Stimulated activated memory B cell treated with anti-CD40 and anti-IgM and Interleukin-4, amounts not matched to agents 10 μg/mL and 1 μg/mL and 100 μg/mL, for 72 hours (primary cell): ENCODE data around the gene EPRS1.
"Not testable (repeated sequence)": the region's sequence is repeated elsewhere in the genome, so short reads cannot be mapped to it uniquely, and the experiment has no call there.

Source experiments
- ATAC-seq: fragments of 150-1000 bp; cut with Tn5 transposase; 2 replicates; pipeline ENCODE4 v1.10.0; 2021
- H3K27ac Mint-ChIP-seq: one replicate; pipeline ENCODE4 v1.8.0; 2022; ENCODE audit warnings: mild to moderate bottlenecking, mixed read lengths
- H3K27me3 Mint-ChIP-seq: one replicate; pipeline ENCODE4 v1.8.0; 2022; ENCODE audit warnings: mixed read lengths
- H3K36me3 Mint-ChIP-seq: one replicate; pipeline ENCODE4 v1.8.0; 2022; ENCODE audit warnings: mixed read lengths
- H3K4me1 Mint-ChIP-seq: one replicate; pipeline ENCODE4 v1.8.0; 2022; ENCODE audit warnings: mixed read lengths
- H3K4me3 Mint-ChIP-seq: one replicate; pipeline ENCODE4 v1.8.0; 2022; ENCODE audit warnings: mild to moderate bottlenecking, moderate library complexity, mixed read lengths
- H3K9me3 Mint-ChIP-seq: one replicate; pipeline ENCODE4 v1.8.0; 2022; ENCODE audit warnings: mixed read lengths

EPRS1 gene

DNA sequence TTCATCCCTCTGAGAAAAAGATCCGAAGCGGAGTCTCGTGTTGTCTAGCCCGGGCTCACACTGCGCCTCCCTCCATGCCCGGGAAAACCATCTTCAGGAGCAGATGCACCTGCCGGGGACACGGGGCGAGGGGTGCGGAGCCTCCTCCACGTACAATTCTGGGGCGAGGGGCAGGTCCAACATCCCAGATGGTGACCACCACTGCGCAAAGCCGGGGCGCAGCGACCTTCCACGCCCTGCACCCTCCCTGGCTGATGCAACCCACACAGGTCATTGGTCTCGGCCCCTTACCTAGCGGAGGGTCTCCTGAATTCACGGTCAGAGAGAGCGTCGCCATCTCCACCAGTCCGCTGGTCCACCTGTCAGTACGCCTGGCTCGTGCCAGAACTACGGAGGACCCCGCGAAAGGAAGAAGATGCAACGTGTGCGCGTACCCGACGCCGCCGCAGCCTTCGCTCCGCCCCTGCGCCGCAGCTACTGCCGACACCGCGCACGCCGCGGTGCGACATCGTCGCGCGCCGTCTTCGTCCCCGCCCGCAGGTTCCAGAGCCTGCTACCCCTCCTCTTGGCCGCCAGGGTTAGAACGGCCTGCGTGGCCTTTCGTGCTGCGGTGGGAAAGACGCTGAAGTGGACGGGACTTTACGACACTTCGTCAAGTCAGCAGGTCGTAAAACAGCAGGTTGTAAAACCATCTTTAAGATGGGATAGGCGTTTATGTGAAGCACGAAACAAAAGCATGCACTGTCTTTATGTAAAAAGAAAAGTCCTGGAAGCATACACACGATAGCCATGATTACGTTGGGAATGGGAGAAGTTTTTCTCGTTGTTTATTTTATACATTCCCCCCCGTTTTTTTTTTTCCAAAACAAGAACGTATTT lies at the start of gene EPRS1:
Gene EPRS1 (minus strand): TSS at position 454 of the 879 bp plus-strand sequence. CDS start 117 bp downstream, at position 337.
- Mint-ChIP-seq H3K27me3 (no peaks in the 10 kb centered on the region), H3K4me3 (peak within 1 kb of the TSS; percentile 82), H3K4me1 (peaks cover 31% of the 10 kb centered on the region), H3K9me3 (no peaks in the 10 kb centered on the region), H3K27ac (peak within 1 kb of the TSS; percentile 98), H3K36me3 (peaks cover 6% of the 10 kb centered on the region)
- peak; percentile 99 for ATAC-seq

DNA sequence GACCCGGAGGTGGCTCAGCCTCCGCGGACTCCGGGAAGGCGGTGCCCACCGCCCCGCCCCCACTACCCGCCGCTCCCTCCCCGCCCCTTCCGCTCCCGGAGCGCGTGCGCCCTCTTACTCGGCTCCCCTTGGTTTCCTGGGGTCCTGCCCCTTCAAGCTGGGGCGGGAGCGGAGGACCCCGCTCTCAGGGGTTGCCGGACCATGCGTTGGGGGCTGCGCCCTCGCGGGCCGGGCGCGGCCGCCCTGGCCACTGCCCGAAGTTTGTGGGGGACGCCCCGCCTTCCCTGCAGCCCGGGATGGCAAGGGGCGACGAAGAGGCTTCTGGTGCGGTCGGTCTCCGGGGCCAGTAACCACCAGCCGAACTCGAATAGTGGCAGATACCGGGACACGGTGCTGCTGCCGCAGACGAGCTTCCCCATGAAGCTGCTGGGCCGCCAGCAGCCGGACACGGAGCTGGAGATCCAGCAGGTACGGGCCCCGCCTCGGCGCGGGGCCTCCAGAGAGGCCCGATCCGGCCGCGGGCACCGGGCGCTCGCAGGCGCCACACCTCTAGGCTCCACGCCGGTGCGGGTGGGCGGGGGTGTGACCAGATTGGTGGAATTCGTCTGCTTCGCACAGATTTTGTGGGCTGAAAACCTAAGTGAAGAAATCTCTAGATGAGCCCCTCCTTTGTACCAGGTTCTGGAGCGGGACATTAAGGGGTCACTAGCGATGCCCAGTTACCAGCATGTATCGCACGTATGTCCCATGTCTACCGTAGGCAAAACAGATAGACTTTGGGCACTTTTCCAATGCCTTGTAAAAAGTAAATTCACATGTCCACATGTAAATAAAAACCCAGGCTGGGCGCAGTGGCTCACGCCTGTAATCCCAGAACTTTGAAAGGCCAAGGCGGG lies 48.0 kb upstream of the EPRS1 start, which contains the start of gene IARS2:
Gene IARS2 (plus strand): TSS at position 117 of the 896 bp plus-strand sequence. CDS start 85 bp downstream, at position 202.
- no peaks in the 10 kb centered on the region for H3K9me3 Mint-ChIP-seq
- H3K4me3 Mint-ChIP-seq, result peak within 1 kb of the TSS; percentile 79
- H3K27me3 Mint-ChIP-seq, result no peaks in the 10 kb centered on the region
- peaks cover 24% of the 10 kb centered on the region for H3K4me1 Mint-ChIP-seq
- peaks cover 14% of the 10 kb centered on the region for H3K36me3 Mint-ChIP-seq
- H3K27ac Mint-ChIP-seq, result no peak within 1 kb of the TSS
- ATAC-seq, result peak; percentile 88

DNA sequence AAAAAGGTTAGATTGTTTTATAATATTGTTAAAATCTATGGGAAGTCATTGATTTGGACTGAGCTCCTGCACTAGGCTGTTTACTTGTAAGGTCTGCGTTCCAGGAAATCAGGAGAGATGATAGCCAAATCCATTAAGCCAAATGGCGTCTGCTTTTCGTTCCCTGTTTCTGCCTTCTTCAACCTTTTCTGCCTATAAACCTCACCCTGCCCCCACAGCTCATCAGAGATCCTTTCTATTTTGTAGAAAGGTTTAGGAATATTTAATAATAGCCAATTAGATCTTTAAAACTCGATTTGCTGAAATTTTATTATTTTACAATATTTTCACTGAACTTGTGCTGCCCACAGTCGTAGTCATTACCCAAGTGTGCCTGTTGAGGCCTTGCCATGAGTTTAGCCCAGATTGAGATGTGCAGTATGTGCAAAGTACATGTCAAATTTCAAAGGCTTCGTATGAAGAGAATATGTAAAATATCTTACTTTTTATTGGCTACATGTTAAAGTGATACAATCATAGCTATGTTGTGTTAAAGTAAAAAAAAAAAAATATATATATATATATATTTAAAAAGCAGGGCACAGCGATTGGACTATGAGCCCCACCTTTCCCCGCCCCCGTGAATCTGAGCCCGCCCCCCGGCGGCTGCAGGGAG lies 47.2 kb upstream of the EPRS1 start:
- Mint-ChIP-seq H3K27ac (no peak overlapping the region), H3K9me3 (no peaks in the 10 kb centered on the region), H3K27me3 (no peaks in the 10 kb centered on the region), H3K36me3 (peaks cover 13% of the 10 kb centered on the region), H3K4me1 (peaks cover 31% of the 10 kb centered on the region), H3K4me3 (peak overlapping the region; percentile 79)
- ATAC-seq, result no peak

DNA sequence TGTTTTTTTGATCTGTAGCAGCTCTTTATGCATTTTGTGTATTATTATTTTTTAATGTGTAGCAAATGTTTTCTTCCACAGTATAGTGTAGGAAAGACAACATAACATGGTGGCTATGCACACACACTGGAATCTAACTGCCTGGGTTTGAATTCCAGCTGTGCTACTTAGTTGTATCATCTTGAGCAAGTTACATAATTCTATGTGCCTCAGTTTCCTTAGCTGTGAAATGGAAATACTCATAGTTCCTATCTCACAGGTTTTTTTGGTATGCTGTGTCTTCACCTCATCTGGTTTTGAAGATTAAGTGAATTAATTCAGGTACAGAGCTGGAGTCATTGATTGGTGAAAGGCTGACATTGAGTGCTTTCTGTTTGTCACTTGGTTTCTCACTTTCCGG lies 46.4 kb upstream of the EPRS1 start:
- peaks cover 8% of the 10 kb centered on the region for H3K36me3 Mint-ChIP-seq
- H3K27me3 Mint-ChIP-seq, result no peaks in the 10 kb centered on the region
- peaks cover 29% of the 10 kb centered on the region for H3K4me1 Mint-ChIP-seq
- H3K4me3 Mint-ChIP-seq, result no peak overlapping the region
- H3K27ac Mint-ChIP-seq, result no peak overlapping the region
- H3K9me3 Mint-ChIP-seq, result no peaks in the 10 kb centered on the region
- no peak for ATAC-seq

DNA sequence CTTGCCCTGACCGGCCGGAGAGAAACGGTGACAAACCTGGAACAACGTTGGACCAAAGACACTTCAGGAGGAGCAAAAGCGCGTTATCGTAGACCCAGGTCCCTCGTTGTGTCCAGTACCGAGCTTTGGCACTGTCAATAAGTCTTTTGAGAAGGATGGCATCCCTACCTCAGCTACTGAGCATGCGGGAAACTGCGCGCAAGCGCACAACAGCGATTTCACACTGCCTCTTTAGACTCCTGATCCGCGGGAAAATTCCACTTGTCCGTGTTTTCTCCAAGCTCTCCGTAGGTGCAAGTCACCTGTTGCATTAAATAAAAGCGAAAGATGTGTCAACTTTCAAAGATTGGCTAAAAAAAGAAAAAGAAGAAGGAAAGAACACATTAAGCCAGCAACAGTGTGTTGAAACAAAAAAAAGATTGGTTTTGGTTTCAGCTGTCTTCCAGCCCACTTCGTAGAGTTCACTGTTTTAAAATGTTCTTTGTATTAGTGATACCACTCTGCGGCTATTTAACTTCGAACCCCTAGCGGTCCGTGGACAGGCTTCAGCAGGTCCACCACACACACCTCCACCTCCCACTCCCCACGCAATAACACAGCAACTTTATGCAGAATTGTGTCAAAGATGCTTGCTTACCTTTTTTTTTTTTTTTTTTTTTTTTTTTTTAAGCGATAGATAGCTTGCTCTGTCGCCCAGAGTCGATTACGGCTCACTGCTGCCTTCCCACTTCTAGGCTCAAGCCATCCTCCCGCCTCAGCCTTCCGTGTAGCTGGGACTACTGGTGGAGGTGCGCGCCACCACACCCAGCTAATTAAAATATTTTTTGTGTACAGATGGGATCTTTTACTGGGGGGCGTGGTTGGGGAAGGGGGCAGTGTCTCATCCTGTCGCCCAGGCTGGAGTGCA lies 43.6 kb upstream of the EPRS1 start, which contains the start of gene BPNT1:
Gene BPNT1 (minus strand): TSS at position 139 of the 907 bp plus-strand sequence. CDS start 9,942 bp downstream, outside the sequence.
- no peaks in the 10 kb centered on the region for H3K9me3 Mint-ChIP-seq
- peaks cover 18% of the 10 kb centered on the region for H3K4me1 Mint-ChIP-seq
- peak; percentile 88 for ATAC-seq
- H3K27me3 Mint-ChIP-seq, result no peaks in the 10 kb centered on the region
- H3K27ac Mint-ChIP-seq, result peak within 1 kb of the TSS; percentile 80
- H3K36me3 Mint-ChIP-seq, result no peaks in the 10 kb centered on the region
- peak within 1 kb of the TSS; percentile 90 for H3K4me3 Mint-ChIP-seq

DNA sequence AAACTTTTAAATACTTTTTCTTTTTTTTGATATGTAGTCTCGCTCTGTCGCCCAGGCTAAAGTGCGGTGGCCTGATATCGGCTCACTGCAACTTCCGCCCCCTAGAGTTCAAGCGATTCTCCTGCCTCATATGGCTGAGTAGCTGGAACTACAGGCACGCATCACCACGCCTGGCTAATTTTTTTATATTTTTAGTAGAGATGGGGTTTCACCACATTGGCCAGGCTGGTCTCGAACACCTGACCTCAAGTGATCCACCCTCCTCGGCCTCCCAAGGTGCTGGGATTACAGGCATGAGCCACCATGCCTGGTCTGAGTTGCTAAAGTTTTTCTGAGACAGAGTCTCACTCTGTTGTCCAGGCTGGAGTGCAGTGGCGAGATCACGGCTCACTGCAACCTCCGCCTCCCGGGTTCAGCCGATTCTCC lies 40.0 kb upstream of the EPRS1 start:
- ATAC-seq, result peak; percentile 78
- not testable (repeated sequence) for H3K9me3 Mint-ChIP-seq, H3K27me3 Mint-ChIP-seq
- Mint-ChIP-seq H3K4me3 (peak overlapping the region; percentile 31), H3K27ac (peak overlapping the region; percentile 57), H3K36me3 (peaks cover 15% of the 10 kb centered on the region), H3K4me1 (peaks cover 18% of the 10 kb centered on the region)

DNA sequence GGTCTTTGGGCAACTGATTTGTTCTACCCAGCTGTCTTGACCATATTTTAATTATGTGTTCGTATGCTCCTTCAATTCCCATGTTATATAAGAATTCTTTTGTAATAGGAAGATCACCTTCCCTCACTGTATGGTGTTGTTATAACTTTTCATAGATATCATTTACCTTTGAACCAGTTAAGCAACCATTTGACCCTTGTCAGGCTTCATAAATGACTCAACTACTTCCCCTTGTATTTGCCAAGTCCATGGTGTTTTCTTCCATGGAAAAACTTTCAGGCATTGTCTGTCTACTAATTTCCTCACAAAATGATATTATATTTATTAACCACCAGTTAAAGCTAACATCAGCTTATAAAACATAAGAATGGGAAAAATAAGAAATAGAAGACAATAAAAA lies 38.2 kb upstream of the EPRS1 start:
- Mint-ChIP-seq H3K27me3 (no peaks in the 10 kb centered on the region), H3K27ac (no peak overlapping the region), H3K9me3 (no peaks in the 10 kb centered on the region), H3K4me3 (no peak overlapping the region), H3K36me3 (peaks cover 29% of the 10 kb centered on the region), H3K4me1 (peaks cover 18% of the 10 kb centered on the region)
- no peak for ATAC-seq

DNA sequence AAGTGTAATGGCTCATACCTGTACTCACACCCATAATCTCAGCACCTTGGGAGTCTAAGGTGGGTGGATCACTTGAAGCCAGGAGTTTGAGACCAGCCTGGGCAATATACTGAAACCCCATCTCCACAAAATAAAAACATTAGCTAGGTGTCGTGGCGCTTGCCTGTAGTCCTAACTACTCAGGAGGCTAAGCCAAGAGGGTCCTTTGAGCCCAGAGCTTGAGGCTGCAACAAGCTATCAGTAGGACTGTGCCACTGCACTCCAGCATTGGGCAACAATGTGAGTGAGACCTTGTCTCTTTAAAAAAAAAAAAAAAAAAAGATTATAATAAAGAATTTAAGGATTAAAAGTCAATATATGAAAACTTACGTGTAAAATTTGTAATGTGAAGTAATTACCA lies 31.6 kb upstream of the EPRS1 start:
- Mint-ChIP-seq H3K4me1 (peaks cover 6% of the 10 kb centered on the region), H3K9me3 (no peaks in the 10 kb centered on the region), H3K4me3 (no peak overlapping the region), H3K27ac (no peak overlapping the region), H3K27me3 (no peaks in the 10 kb centered on the region), H3K36me3 (peaks cover 36% of the 10 kb centered on the region)
- no peak for ATAC-seq

DNA sequence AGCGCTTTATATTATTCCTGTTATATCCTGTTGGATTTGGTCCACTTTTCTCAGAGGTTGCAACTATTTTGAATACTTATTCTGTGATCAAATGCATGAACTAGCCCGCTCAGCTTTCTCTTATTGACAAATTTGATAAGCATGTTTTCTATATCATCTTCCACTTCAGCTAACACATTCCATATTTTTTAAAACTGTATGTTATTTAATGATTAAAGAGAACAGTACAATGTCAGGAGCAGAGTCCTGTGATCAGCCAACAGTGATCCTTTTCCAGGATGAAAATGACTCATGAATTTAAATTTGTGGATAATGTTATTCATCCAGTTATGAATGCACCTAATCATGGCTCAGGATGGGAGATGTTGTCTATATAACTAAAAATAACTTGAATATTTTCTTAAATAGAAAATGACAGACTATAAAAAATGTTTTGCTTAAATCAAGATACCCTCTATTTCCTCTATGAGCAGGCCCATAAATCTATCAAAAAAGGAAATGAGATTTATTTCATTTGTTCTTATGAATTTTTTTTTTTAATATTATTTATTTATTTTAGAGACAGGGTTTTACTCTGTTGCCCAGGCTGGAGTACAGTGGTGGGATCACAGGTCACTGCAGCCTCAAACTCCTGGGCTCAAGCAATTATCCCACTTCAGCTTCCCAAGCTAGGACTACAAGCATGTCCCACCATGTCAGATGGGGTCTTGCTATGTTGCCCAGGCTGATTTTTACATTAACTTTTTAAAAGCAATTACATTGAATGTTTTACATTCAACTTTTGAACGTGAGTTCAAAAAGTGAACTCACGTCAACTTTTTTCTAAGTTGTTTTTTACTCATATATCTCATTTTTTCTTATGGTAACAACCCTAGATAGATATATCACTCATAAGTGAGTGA lies 30.8 kb upstream of the EPRS1 start:
- H3K4me3 Mint-ChIP-seq, result no peak overlapping the region
- peaks cover 6% of the 10 kb centered on the region for H3K4me1 Mint-ChIP-seq
- H3K9me3 Mint-ChIP-seq, result no peaks in the 10 kb centered on the region
- no peak for ATAC-seq
- H3K27ac Mint-ChIP-seq, result no peak overlapping the region
- H3K27me3 Mint-ChIP-seq, result no peaks in the 10 kb centered on the region
- peaks cover 43% of the 10 kb centered on the region for H3K36me3 Mint-ChIP-seq

DNA sequence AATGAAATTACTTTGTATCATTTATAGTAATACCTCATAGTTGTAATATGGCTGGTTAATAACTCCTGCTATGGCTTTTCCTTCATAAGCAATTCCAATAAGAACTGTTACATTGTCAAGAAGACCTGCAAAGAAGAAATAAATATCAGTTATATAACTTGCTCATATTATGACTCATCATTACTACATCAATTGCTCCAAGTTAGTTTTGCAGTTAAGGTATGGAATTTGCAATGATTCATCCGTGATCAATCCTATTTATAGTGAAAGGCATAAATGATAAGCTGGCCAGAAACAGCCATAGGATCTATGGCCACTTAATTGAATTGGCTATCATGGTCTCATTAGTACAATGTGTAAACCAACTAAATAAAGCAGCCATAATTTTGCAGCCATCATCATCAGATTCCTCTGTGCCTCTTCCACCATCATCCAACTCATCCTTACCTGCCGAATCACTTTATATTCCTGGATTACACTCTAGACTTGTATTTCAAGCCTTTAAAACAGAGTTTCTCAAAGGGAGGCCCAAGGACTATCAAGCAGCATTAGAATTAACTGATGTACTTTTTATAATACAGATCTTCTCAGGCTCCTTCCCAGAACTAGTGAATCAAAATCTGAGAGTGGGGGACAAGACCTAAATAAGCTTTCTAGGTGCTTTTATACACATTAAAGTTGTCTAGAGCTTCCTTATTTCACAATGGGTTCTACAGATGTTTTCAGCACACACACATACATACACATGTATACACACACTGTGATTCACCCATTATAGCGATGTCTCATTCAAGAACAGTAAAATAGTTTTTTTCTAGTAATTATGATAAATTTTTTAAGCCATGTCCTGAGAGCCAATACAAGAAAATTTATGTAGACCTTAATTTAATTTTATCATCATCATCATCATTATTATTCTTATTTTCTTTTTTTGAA lies 21.2 kb upstream of the EPRS1 start:
- Mint-ChIP-seq H3K27ac (no peak overlapping the region), H3K27me3 (no peaks in the 10 kb centered on the region), H3K9me3 (no peaks in the 10 kb centered on the region), H3K4me1 (no peaks in the 10 kb centered on the region), H3K4me3 (no peak overlapping the region), H3K36me3 (peaks cover 40% of the 10 kb centered on the region)
- no peak for ATAC-seq

DNA sequence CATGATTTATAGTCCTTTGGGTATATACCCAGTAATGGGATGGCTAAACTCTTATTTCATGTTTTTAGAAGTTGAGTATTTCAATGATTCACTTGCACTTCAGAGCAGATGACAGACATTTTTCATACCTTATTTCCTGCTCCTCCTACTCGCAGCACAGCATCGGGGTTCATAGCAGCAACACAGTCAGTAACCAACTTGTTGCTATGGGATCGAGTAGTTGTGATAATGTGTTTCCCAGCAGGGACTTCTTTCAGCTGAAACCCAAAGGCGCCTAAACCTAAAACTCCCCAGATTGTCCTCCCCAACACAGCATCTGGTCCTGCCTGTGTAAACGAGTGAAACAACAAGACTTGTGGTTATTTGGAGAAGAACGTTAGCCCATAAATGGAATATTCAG lies 16.3 kb upstream of the EPRS1 start:
- Mint-ChIP-seq H3K36me3 (peaks cover 42% of the 10 kb centered on the region), H3K4me3 (no peak overlapping the region), H3K27me3 (no peaks in the 10 kb centered on the region), H3K9me3 (no peaks in the 10 kb centered on the region), H3K4me1 (no peaks in the 10 kb centered on the region), H3K27ac (no peak overlapping the region)
- no peak for ATAC-seq

DNA sequence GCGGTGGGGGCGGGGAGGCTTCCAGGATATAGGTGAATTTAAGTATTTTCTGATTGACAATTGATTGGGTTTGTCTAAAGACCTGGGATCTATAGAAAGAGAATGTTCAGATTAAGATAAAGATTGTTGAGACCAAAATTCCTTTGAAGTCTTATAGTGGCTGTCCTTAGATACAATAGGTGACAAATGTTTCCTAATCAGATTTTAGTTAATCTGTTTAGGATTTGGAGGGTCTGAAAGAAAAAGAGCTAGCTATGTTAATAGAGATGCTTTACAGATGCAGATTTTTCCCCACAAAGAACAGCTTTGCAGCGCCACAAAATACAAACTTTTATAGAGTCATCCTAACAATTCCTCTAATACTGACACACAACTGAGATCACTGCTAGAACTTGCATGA lies 14.6 kb upstream of the EPRS1 start:
- no peaks in the 10 kb centered on the region for H3K4me1 Mint-ChIP-seq
- no peaks in the 10 kb centered on the region for H3K27me3 Mint-ChIP-seq
- H3K36me3 Mint-ChIP-seq, result peaks cover 48% of the 10 kb centered on the region
- no peak overlapping the region for H3K27ac Mint-ChIP-seq
- no peak overlapping the region for H3K4me3 Mint-ChIP-seq
- no peak for ATAC-seq
- H3K9me3 Mint-ChIP-seq, result no peaks in the 10 kb centered on the region
